ENCODE measurements around the gene PRPF38A.

- TF ChIP-seq REST (IDR thresholded peaks at IDR 0.05; ENCODE audit: low read depth) (no peak), YY1 (IDR thresholded peaks at IDR 0.05; ENCODE audit: low read depth) (no peak), CREB1 (IDR thresholded peaks at IDR 0.05; ENCODE audit: low read depth) (no peak), TAF1 (IDR thresholded peaks at IDR 0.05; ENCODE audit: low read depth) (no peak), TCF12 (IDR thresholded peaks at IDR 0.05; ENCODE audit: low read depth) (no peak), NFIC (IDR thresholded peaks at IDR 0.05) (no peak), CEBPB (IDR thresholded peaks at IDR 0.05) (no peak), EGR1 (IDR thresholded peaks at IDR 0.05) (no peak), EP300 (IDR thresholded peaks at IDR 0.05; ENCODE audit: borderline replicate concordance) (no peak), RAD21 (IDR thresholded peaks at IDR 0.05; ENCODE audit: low read depth) (no peak), ZBTB7A (IDR thresholded peaks at IDR 0.05; ENCODE audit: low read depth) (no peak)
- TF ChIP-seq, protein P1, sequence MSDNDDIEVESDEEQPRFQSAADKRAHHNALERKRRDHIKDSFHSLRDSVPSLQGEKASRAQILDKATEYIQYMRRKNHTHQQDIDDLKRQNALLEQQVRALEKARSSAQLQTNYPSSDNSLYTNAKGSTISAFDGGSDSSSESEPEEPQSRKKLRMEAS (IDR thresholded peaks at IDR 0.05), result no peak
- TF ChIP-seq, protein P2, sequence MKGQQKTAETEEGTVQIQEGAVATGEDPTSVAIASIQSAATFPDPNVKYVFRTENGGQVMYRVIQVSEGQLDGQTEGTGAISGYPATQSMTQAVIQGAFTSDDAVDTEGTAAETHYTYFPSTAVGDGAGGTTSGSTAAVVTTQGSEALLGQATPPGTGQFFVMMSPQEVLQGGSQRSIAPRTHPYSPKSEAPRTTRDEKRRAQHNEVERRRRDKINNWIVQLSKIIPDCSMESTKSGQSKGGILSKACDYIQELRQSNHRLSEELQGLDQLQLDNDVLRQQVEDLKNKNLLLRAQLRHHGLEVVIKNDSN (IDR thresholded peaks at IDR 0.05), result no peak
Measured at GRCh38 chr1:52420713-52421112, 16.3 kb downstream of the PRPF38A start.

Data from Ishikawa (cell line).